ENCODE results near the gene ZMYND8.

ZMYND8 gene

DNA sequence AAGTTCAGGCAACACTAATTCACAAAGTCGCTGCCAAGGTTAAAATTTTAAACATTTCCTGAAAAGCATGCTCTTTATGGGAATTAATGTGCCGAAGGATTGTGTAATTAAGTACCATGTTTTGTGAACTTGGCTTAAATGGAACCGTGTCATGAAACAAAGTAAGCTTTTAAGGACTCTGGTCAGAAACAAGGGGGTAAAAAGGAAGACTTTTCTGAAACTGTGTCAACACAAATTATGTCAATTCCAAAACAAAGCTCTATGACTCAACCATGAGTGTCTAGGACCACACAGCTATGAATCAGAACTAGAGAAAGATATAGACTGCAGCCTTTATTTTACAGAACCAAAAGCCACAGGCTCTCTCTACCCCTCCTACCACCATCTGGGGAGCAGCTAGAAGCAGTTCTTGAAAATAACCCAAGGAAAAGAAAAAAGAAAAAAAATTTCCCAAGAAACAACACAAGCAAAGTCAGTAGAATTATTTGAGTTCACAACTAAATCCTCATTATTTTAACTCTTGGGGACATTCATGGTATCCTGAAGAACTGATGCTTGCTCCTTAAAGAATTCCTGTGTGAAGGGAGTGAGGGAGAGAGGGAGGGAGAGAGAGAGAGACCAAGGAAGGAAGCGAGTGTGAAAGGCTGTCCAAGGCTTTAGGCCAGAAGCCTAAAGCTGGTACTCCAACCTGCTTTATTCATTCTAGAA lies 81.9 kb downstream of the ZMYND8 start:
- no peak for TF ChIP-seq CTCF (IDR thresholded peaks at IDR 0.05; ENCODE audit: control insufficient read depth, extremely low read depth, insufficient read depth)
- H3K4me3 ChIP-seq (ENCODE audit: low read depth, low read length), result no peak overlapping the region
- no peak for DNase-seq (ENCODE audit: low read depth)

- DNase-seq (ENCODE audit: low read depth), result no peak
These were observed 82.8 kb downstream of the ZMYND8 start for GRCh38 chr20:47273591-47274235.

GRCh38 chr20:47272893-47273590 lies 83.5 kb downstream of the ZMYND8 start:
- no peak for DNase-seq (ENCODE audit: low read depth)
- H3K4me3 ChIP-seq (ENCODE audit: low read depth, low read length), result no peak overlapping the region
- TF ChIP-seq CTCF (IDR thresholded peaks at IDR 0.05; ENCODE audit: control insufficient read depth, extremely low read depth, insufficient read depth), result peak; percentile 95

More at GRCh38 chr20:47273591-47274235, 82.8 kb downstream of the ZMYND8 start:
- TF ChIP-seq CTCF (IDR thresholded peaks at IDR 0.05; ENCODE audit: control insufficient read depth, extremely low read depth, insufficient read depth), result no peak
- no peak overlapping the region for H3K4me3 ChIP-seq (ENCODE audit: low read depth, low read length)

GRCh38 chr20:47271046-47271615 lies 85.4 kb downstream of the ZMYND8 start:
- no peak for DNase-seq (ENCODE audit: low read depth)
- TF ChIP-seq CTCF (IDR thresholded peaks at IDR 0.05; ENCODE audit: control insufficient read depth, extremely low read depth, insufficient read depth), result no peak
- H3K4me3 ChIP-seq (ENCODE audit: low read depth, low read length), result no peak overlapping the region

DNA sequence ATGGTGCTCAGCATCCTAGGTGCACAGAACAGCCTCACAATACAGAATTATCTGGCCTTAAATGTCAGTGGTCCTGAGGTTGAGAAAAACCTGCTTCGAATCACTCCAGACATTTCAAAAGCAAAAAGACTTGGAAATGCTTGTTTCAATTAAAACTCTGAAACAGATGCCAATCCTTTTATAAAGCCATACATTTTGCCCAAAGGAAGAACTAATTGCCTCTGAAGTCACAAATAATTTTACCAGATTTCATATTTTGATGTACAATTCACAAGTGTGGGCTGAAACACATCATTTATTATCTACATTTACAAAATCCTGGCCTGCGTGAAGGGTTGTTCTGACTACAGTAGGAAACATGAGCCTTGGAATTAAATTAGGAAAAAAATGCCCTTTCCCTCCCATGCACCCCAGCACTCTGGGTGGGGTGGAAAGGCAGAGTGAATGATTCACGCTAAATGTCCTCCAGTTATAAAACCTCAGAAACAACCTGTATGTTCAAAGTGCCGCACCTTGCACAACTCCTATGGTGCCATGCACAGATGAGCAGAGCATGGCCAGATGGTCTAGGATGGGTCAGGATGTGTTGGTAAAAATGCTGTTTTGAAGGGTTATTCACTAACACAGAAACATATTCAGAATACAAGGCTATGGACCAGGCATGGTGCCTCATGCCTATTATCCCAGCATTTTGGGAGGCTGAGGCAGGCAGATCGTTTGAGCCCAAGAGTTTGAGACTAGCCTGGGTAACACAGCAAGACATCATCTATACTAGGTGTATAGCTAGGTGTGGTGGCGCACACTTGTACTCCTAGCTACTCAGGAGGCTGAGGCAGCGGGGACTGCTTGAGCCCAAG lies 87.0 kb downstream of the ZMYND8 start:
- TF ChIP-seq CTCF (IDR thresholded peaks at IDR 0.05; ENCODE audit: control insufficient read depth, extremely low read depth, insufficient read depth), result no peak

GRCh38 chr20:47267621-47268020 lies 88.9 kb downstream of the ZMYND8 start:
- TF ChIP-seq CTCF (IDR thresholded peaks at IDR 0.05; ENCODE audit: control insufficient read depth, extremely low read depth, insufficient read depth), result no peak
- no peak overlapping the region for H3K4me3 ChIP-seq (ENCODE audit: low read depth, low read length)
- no peak for DNase-seq (ENCODE audit: low read depth)

More for the DNA sequence above, 87.0 kb downstream of the ZMYND8 start:
- no peak for DNase-seq (ENCODE audit: low read depth)
- no peak overlapping the region for H3K4me3 ChIP-seq (ENCODE audit: low read depth, low read length)
